OCI-LY1 (cell line): ENCODE results near the gene SNHG17.

Experiments used
- H2AFZ ChIP-seq: fragments of 200-600 bp; sonication (generic), shearing (Covaris generic); 2 replicates; pipeline ENCODE4 v1.6.0; 2014; ENCODE audit warnings: antibody characterized with exemption, mild to moderate bottlenecking, low read length
- H3F3A ChIP-seq: fragments of 200-600 bp; sonication (generic), shearing (Covaris generic); 2 replicates; pipeline ENCODE4 v1.6.0; 2014; ENCODE audit warnings: mild to moderate bottlenecking, antibody characterized with exemption, low read length, moderate library complexity; ENCODE audit not compliant: insufficient read depth
- H3K27ac ChIP-seq: fragments of 200-600 bp; sonication (generic); 2 replicates; pipeline ENCODE4 v1.5.1; 2014; ENCODE audit warnings: low read length, mixed run types, mild to moderate bottlenecking, low read depth; ENCODE audit not compliant: poor library complexity, severe bottlenecking
- H3K27me3 ChIP-seq: fragments of 200-600 bp; sonication (generic); 2 replicates; pipeline ENCODE4 v1.6.0; 2014; ENCODE audit warnings: antibody characterized with exemption, mild to moderate bottlenecking, low read length, moderate library complexity; ENCODE audit not compliant: insufficient read depth
- H3K36me3 ChIP-seq: fragments of 200-600 bp; sonication (generic); 2 replicates; pipeline ENCODE4 v1.6.1; 2014; ENCODE audit warnings: mild to moderate bottlenecking, antibody characterized with exemption, low read length, moderate library complexity, mixed read lengths; ENCODE audit not compliant: insufficient read depth
- H3K4me1 ChIP-seq: fragments of 200-600 bp; sonication (generic); 2 replicates; pipeline ENCODE4 v1.5.1; 2014; ENCODE audit warnings: mild to moderate bottlenecking, low read length, moderate library complexity; ENCODE audit not compliant: insufficient read depth, severe bottlenecking
- H3K4me2 ChIP-seq: fragments of 200-600 bp; sonication (generic), shearing (Covaris generic); 2 replicates; pipeline ENCODE4 v1.6.1; 2014; ENCODE audit warnings: low read length
- H3K4me3 ChIP-seq: fragments of 200-600 bp; sonication (generic); 2 replicates; pipeline ENCODE4 v1.5.1; 2014; ENCODE audit warnings: low read length, low read depth, mild to moderate bottlenecking, mixed read lengths; ENCODE audit not compliant: poor library complexity, severe bottlenecking
- H3K79me2 ChIP-seq: fragments of 200-600 bp; shearing (Covaris generic); 2 replicates; pipeline ENCODE4 v1.6.1; 2016; ENCODE audit warnings: mixed run types, low read length, mixed read lengths; ENCODE audit not compliant: insufficient read depth
- H3K9ac ChIP-seq: fragments of 200-600 bp; sonication (generic), shearing (Covaris generic); 2 replicates; pipeline ENCODE4 v1.6.1; 2014; ENCODE audit warnings: mild to moderate bottlenecking, low read length, mixed read lengths
- H3K9me2 ChIP-seq: fragments of 200-600 bp; sonication (generic), shearing (Covaris generic); 2 replicates; pipeline ENCODE4 v1.6.1; 2014; ENCODE audit warnings: low read depth, mild to moderate bottlenecking, low read length, mixed read lengths
- H3K9me3 ChIP-seq: fragments of 200-600 bp; shearing (Covaris generic); 2 replicates; pipeline ENCODE4 v1.6.1; 2014; ENCODE audit warnings: low read length, mixed read lengths
- H4K20me1 ChIP-seq: fragments of 200-600 bp; sonication (generic), shearing (Covaris generic); 2 replicates; pipeline ENCODE4 v1.6.0; 2016; ENCODE audit warnings: mild to moderate bottlenecking, low read length; ENCODE audit not compliant: insufficient read depth
- CTCF ChIP-seq: fragments of 200-600 bp; sonication (generic), shearing (Covaris generic); IDR thresholded peaks from 2 replicates; pipeline ENCODE4 v1.5.1; 2017; ENCODE audit warnings: mild to moderate bottlenecking, antibody characterized with exemption, low read length, moderate library complexity, mixed read lengths
- EZH2 ChIP-seq: fragments of 200-600 bp; sonication (generic), shearing (Covaris generic); IDR thresholded peaks from 2 replicates; pipeline ENCODE4 v1.8.0; 2017; ENCODE audit warnings: borderline replicate concordance, mixed run types, mild to moderate bottlenecking, antibody characterized with exemption, low read length, moderate library complexity, mixed read lengths

Gene SNHG17

GRCh38 chr20:38434770-38435554, at the start of gene SNHG17:
SNHG17 (minus strand) TSS chr20:38435328.
- peak within 1 kb of the TSS; percentile 70 for H3K4me2 ChIP-seq
- H3K27me3 ChIP-seq = no peaks in the 10 kb centered on the region; the same call in 1 of the 2 replicates
- peak within 1 kb of the TSS; percentile 99 for H3K9ac ChIP-seq
- peak within 1 kb of the TSS; percentile 13; the same call in 1 of the 2 replicates for H2AFZ ChIP-seq
- H3K27ac ChIP-seq = peak within 1 kb of the TSS; percentile 54
- TF ChIP-seq CTCF = peak; percentile 99
- no peak for TF ChIP-seq EZH2
- H4K20me1 ChIP-seq = peaks cover 4% of the 10 kb centered on the region; the same call in 1 of the 2 replicates
- H3K4me1 ChIP-seq = peaks cover 31% of the 10 kb centered on the region
- H3K9me3 ChIP-seq = no peaks in the 10 kb centered on the region
- no peaks in the 10 kb centered on the region for H3F3A ChIP-seq
- peak within 1 kb of the TSS; percentile 96 for H3K4me3 ChIP-seq
- peaks cover 44% of the 10 kb centered on the region for H3K79me2 ChIP-seq
- peaks cover 48% of the 10 kb centered on the region for H3K36me3 ChIP-seq
- H3K9me2 ChIP-seq = no peaks in the 10 kb centered on the region

- Histone ChIP-seq H3K27ac (no peak overlapping the region), H4K20me1 (no peaks in the 10 kb centered on the region), H3K36me3 (peaks cover 12% of the 10 kb centered on the region; the same call in 1 of the 2 replicates), H3K4me3 (no peak overlapping the region), H3K4me2 (no peak overlapping the region), H2AFZ (no peak overlapping the region), H3K9ac (no peak overlapping the region), H3K9me2 (no peaks in the 10 kb centered on the region), H3K9me3 (no peaks in the 10 kb centered on the region), H3K4me1 (peaks cover 6% of the 10 kb centered on the region), H3F3A (no peaks in the 10 kb centered on the region), H3K79me2 (peaks cover 49% of the 10 kb centered on the region), H3K27me3 (no peaks in the 10 kb centered on the region)
- TF ChIP-seq CTCF = no peak
- no peak for TF ChIP-seq EZH2
These were observed 44.5 kb upstream of the SNHG17 start for GRCh38 chr20:38479596-38479995.

- Histone ChIP-seq H3K9me3 (no peaks in the 10 kb centered on the region), H3K4me1 (peaks cover 20% of the 10 kb centered on the region), H3K4me3 (no peak overlapping the region), H3K79me2 (peaks cover 61% of the 10 kb centered on the region), H3K4me2 (no peak overlapping the region), H3K9ac (no peak overlapping the region), H3K27me3 (no peaks in the 10 kb centered on the region), H2AFZ (no peak overlapping the region), H3K36me3 (peaks cover 6% of the 10 kb centered on the region; the same call in 1 of the 2 replicates), H3F3A (no peaks in the 10 kb centered on the region), H3K27ac (no peak overlapping the region), H4K20me1 (no peaks in the 10 kb centered on the region), H3K9me2 (no peaks in the 10 kb centered on the region)
- TF ChIP-seq CTCF (no peak), EZH2 (no peak)
These were observed 42.6 kb upstream of the SNHG17 start for GRCh38 chr20:38477747-38478146.
